Activated T-cell treated with anti-CD3 and anti-CD28 coated beads, Interleukin-2, amount 50 U/mL, for 72 hours (primary cell): ENCODE data around the gene PPFIBP1. TPM values are rescaled to one million over a fixed set of nuclear protein-coding genes. Genes with fewer than 3 reads are reported as not detected.
A peak's percentile ranks its signal among the peaks of the same experiment; 100 is the strongest.
"Not testable (repeated sequence)": the region's sequence is repeated elsewhere in the genome, so short reads cannot be mapped to it uniquely, and the experiment has no call there.

Source experiments
- ATAC-seq, 2 donors: fragments of 150-1000 bp; cut with Tn5 transposase; replicated peaks in 1 of 2; 2 replicates each; pipeline ENCODE4 v1.10.0; 2021; ENCODE audit warnings: moderate library complexity in 2 of 2, mild to moderate bottlenecking in 1 of 2
- DNase-seq, 2 donors: peaks; one replicate each; pipeline ENCODE4 v3.0.0; 2021 to 2022; ENCODE audit warnings: mixed read lengths in 1 of 2
- H3K27ac Mint-ChIP-seq: one replicate; pipeline ENCODE4 v1.8.0; 2022; ENCODE audit warnings: mild to moderate bottlenecking, moderate library complexity, mixed read lengths
- H3K27me3 Mint-ChIP-seq: one replicate; pipeline ENCODE4 v1.8.0; 2022; ENCODE audit warnings: low read depth, mixed read lengths
- H3K36me3 Mint-ChIP-seq, 2 donors: one replicate each; pipeline ENCODE4 v1.8.0; 2022; ENCODE audit warnings: mixed read lengths in 2 of 2, mild to moderate bottlenecking in 1 of 2; ENCODE audit not compliant: insufficient read depth in 2 of 2
- H3K4me1 Mint-ChIP-seq: one replicate; pipeline ENCODE4 v1.8.0; 2022; ENCODE audit warnings: low read depth, mixed read lengths
- H3K4me3 Mint-ChIP-seq, 2 donors: one replicate each; pipeline ENCODE4 v1.8.0; 2022; ENCODE audit warnings: mild to moderate bottlenecking in 2 of 2, mixed read lengths in 2 of 2, moderate library complexity in 2 of 2
- H3K9me3 Mint-ChIP-seq, 2 donors: one replicate each; pipeline ENCODE4 v1.8.0; 2022; ENCODE audit warnings: mixed read lengths in 2 of 2
- total RNA-seq, 2 donors: library from RNA; stranded (reverse); gene quantifications; one replicate each; pipeline ENCODE4 v1.2.3, GENCODE V29; 2022

Gene PPFIBP1
- total RNA-seq, 2 donors from 2014 or later, result 7.5 to 8.1 TPM

GRCh38 chr12:27623645-27624044 is 99.6 kb downstream of the PPFIBP1 start:
- Mint-ChIP-seq H3K27me3 (no peaks in the 10 kb centered on the region), H3K4me1 (peaks cover 34% of the 10 kb centered on the region), H3K27ac (no peak overlapping the region), H3K9me3 (no peaks in the 10 kb centered on the region), H3K36me3 (no peaks in the 10 kb centered on the region), H3K4me3 (no peak overlapping the region)
- ATAC-seq, result no peak
- no peak for DNase-seq

GRCh38 chr12:27624586-27624985 is 100.6 kb downstream of the PPFIBP1 start:
- no peak overlapping the region for H3K4me3 Mint-ChIP-seq
- H3K4me1 Mint-ChIP-seq, result peaks cover 24% of the 10 kb centered on the region
- H3K9me3 Mint-ChIP-seq, result no peaks in the 10 kb centered on the region
- no peaks in the 10 kb centered on the region for H3K36me3 Mint-ChIP-seq
- no peaks in the 10 kb centered on the region for H3K27me3 Mint-ChIP-seq
- ATAC-seq, result no peak
- no peak for DNase-seq
- no peak overlapping the region for H3K27ac Mint-ChIP-seq

- no peaks in the 10 kb centered on the region for H3K9me3 Mint-ChIP-seq
- ATAC-seq, result peak; percentile 58 to 73
Measured at GRCh38 chr12:27627123-27627852, 103.3 kb downstream of the PPFIBP1 start.

GRCh38 chr12:27627853-27628469 is 104.0 kb downstream of the PPFIBP1 start:
- not testable (repeated sequence) for DNase-seq, H3K36me3 Mint-ChIP-seq, H3K9me3 Mint-ChIP-seq, H3K27ac Mint-ChIP-seq
- H3K4me3 Mint-ChIP-seq, result peak overlapping the region; percentile 33 to 64
- H3K4me1 Mint-ChIP-seq, result peaks cover 19% of the 10 kb centered on the region
- H3K27me3 Mint-ChIP-seq, result peaks cover 12% of the 10 kb centered on the region
- ATAC-seq, result peak; percentile 81 to 83

More at GRCh38 chr12:27627123-27627852, 103.3 kb downstream of the PPFIBP1 start:
- Mint-ChIP-seq H3K27ac (no peak overlapping the region), H3K4me3 (peak overlapping the region; percentile 33 to 64), H3K27me3 (peaks cover 12% of the 10 kb centered on the region), H3K36me3 (no peaks in the 10 kb centered on the region), H3K4me1 (peaks cover 19% of the 10 kb centered on the region)
- no peak for DNase-seq

- not testable (repeated sequence) for H3K27ac Mint-ChIP-seq, H3K36me3 Mint-ChIP-seq, H3K9me3 Mint-ChIP-seq, DNase-seq, ATAC-seq, H3K4me3 Mint-ChIP-seq
- peaks cover 12% of the 10 kb centered on the region for H3K27me3 Mint-ChIP-seq
- peaks cover 19% of the 10 kb centered on the region for H3K4me1 Mint-ChIP-seq
Measured at GRCh38 chr12:27630219-27630618, 106.2 kb downstream of the PPFIBP1 start.

GRCh38 chr12:27631365-27631764 is 107.4 kb downstream of the PPFIBP1 start:
- DNase-seq (no peak), ATAC-seq (no peak)
- H3K4me1 Mint-ChIP-seq, result peaks cover 26% of the 10 kb centered on the region
- H3K27me3 Mint-ChIP-seq, result peaks cover 12% of the 10 kb centered on the region
- H3K4me3 Mint-ChIP-seq, result no peak overlapping the region
- no peak overlapping the region for H3K27ac Mint-ChIP-seq
- no peaks in the 10 kb centered on the region for H3K36me3 Mint-ChIP-seq
- H3K9me3 Mint-ChIP-seq, result no peaks in the 10 kb centered on the region

GRCh38 chr12:27631813-27632491 is 107.9 kb downstream of the PPFIBP1 start:
- Mint-ChIP-seq H3K9me3 (no peaks in the 10 kb centered on the region), H3K27ac (no peak overlapping the region), H3K4me1 (peaks cover 27% of the 10 kb centered on the region), H3K36me3 (no peaks in the 10 kb centered on the region), H3K4me3 (no peak overlapping the region), H3K27me3 (peaks cover 12% of the 10 kb centered on the region)
- ATAC-seq (no peak), DNase-seq (no peak)

- DNase-seq (no peak), ATAC-seq (no peak)
- no peaks in the 10 kb centered on the region for H3K9me3 Mint-ChIP-seq
- H3K4me3 Mint-ChIP-seq, result no peak overlapping the region
- no peak overlapping the region for H3K27ac Mint-ChIP-seq
- peaks cover 19% of the 10 kb centered on the region for H3K4me1 Mint-ChIP-seq
- H3K27me3 Mint-ChIP-seq, result peaks cover 17% of the 10 kb centered on the region
- H3K36me3 Mint-ChIP-seq, result no peaks in the 10 kb centered on the region
Measured at GRCh38 chr12:27635349-27635972, 111.5 kb downstream of the PPFIBP1 start.

- H3K36me3 Mint-ChIP-seq, H3K4me3 Mint-ChIP-seq, DNase-seq, H3K27me3 Mint-ChIP-seq, H3K27ac Mint-ChIP-seq, H3K9me3 Mint-ChIP-seq: not testable (repeated sequence)
- peak; percentile 86 to 87 for ATAC-seq
- peaks cover 19% of the 10 kb centered on the region for H3K4me1 Mint-ChIP-seq
Measured at GRCh38 chr12:27636569-27636968, 112.6 kb downstream of the PPFIBP1 start.

- no peaks in the 10 kb centered on the region for H3K9me3 Mint-ChIP-seq
- H3K36me3 Mint-ChIP-seq, result no peaks in the 10 kb centered on the region
- ATAC-seq, result no peak
- H3K27me3 Mint-ChIP-seq, result peaks cover 6% of the 10 kb centered on the region
- no peak for DNase-seq
- H3K4me1 Mint-ChIP-seq, result peaks cover 19% of the 10 kb centered on the region
- no peak overlapping the region for H3K27ac Mint-ChIP-seq
- H3K4me3 Mint-ChIP-seq, result no peak overlapping the region
Measured at GRCh38 chr12:27637524-27637923, 113.5 kb downstream of the PPFIBP1 start.

- no peak for DNase-seq
- H3K27ac Mint-ChIP-seq, result no peak overlapping the region
- no peaks in the 10 kb centered on the region for H3K36me3 Mint-ChIP-seq
- ATAC-seq, result no peak
- no peaks in the 10 kb centered on the region for H3K9me3 Mint-ChIP-seq
- H3K4me1 Mint-ChIP-seq, result peaks cover 19% of the 10 kb centered on the region
- H3K4me3 Mint-ChIP-seq, result no peak overlapping the region
- peaks cover 6% of the 10 kb centered on the region for H3K27me3 Mint-ChIP-seq
Measured at GRCh38 chr12:27639265-27639664, 115.3 kb downstream of the PPFIBP1 start.

- DNase-seq, H3K4me3 Mint-ChIP-seq, ATAC-seq, H3K27ac Mint-ChIP-seq, H3K27me3 Mint-ChIP-seq, H3K36me3 Mint-ChIP-seq, H3K9me3 Mint-ChIP-seq: not testable (repeated sequence)
- H3K4me1 Mint-ChIP-seq, result peaks cover 15% of the 10 kb centered on the region
Measured at GRCh38 chr12:27640566-27641200, 116.7 kb downstream of the PPFIBP1 start.

- not testable (repeated sequence) for ATAC-seq, H3K36me3 Mint-ChIP-seq, H3K27ac Mint-ChIP-seq, H3K4me3 Mint-ChIP-seq, DNase-seq, H3K4me1 Mint-ChIP-seq, H3K27me3 Mint-ChIP-seq, H3K9me3 Mint-ChIP-seq
Measured at GRCh38 chr12:27642361-27642760, 118.4 kb downstream of the PPFIBP1 start.
